ENCODE results near the gene USP5.
"Not testable (repeated sequence)": the region's sequence is repeated elsewhere in the genome, so short reads cannot be mapped to it uniquely, and the experiment has no call there.

Gene USP5

DNA sequence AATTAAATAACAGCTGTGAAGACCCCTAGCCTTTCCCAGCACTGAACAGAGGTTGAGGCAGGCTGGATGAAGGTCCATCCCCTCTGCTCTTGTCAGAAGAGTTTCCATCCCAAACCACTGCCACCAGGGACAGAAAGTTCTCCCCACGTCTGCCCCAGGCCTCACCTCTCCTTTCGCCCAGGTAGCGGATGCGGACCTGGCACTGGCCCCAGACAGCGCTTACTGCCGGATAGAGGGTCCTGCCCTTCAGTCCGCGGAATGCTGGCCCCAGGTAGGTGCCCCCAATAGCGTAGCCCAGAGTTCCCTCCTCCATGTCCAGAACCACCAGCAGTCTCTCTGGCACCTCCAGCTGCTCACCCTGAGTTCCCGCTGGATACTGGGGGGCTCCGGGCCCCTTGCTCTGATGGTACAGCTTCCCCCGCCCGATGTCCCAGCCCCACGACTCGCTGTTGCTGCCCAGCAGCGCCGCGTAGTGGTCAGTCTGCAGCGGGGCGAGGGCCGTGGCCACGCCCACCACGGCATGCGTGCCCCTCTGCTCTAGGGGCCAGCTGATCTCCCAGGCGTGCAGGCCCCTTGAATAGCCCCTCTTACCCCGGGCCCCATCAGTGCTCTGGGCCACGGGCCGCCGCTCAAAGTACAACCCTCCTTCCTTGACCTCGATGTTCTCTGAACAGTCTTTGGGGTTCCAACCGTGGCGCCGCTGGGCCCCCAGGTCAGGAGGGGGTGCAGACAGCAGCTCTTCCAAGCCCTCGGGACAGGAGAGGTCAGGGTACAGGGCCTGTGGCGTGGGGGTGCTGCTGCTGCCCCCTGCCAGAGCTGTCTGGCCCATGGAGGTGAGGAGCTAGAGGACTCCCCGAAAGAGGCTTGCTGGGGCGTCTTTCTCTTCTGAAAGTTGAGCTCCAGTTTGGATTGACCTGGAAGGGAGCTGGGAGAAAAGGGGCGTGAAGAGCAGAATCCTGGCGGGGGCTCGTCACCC is 20.4 kb downstream of the USP5 start:
- TF ChIP-seq, protein P1, sequence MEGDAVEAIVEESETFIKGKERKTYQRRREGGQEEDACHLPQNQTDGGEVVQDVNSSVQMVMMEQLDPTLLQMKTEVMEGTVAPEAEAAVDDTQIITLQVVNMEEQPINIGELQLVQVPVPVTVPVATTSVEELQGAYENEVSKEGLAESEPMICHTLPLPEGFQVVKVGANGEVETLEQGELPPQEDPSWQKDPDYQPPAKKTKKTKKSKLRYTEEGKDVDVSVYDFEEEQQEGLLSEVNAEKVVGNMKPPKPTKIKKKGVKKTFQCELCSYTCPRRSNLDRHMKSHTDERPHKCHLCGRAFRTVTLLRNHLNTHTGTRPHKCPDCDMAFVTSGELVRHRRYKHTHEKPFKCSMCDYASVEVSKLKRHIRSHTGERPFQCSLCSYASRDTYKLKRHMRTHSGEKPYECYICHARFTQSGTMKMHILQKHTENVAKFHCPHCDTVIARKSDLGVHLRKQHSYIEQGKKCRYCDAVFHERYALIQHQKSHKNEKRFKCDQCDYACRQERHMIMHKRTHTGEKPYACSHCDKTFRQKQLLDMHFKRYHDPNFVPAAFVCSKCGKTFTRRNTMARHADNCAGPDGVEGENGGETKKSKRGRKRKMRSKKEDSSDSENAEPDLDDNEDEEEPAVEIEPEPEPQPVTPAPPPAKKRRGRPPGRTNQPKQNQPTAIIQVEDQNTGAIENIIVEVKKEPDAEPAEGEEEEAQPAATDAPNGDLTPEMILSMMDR (conservative IDR thresholded peaks at IDR 0.05; ENCODE audit: low read depth, low read length), result peak; percentile 97
- H3K4me3 ChIP-seq (ENCODE audit: low read length), result peak overlapping the region; percentile 78
- no peak for DNase-seq (ENCODE audit: low read depth)

- H3K4me3 ChIP-seq (ENCODE audit: low read length), result peak within 1 kb of the TSS; percentile 78
- peak; percentile 84 for DNase-seq (ENCODE audit: low read depth)
- TF ChIP-seq, protein P1 (conservative IDR thresholded peaks at IDR 0.05; ENCODE audit: low read depth, low read length), result no peak
Measured at GRCh38 chr12:6873094-6874014, 21.4 kb downstream of the USP5 start, which contains the start of gene SPSB2. TSS of gene SPSB2 (minus strand) at chr12:6873303. CDS start at chr12:6872901, 402 bp downstream.

GRCh38 chr12:6874015-6874368 is 22.0 kb downstream of the USP5 start:
- peak overlapping the region; percentile 78 for H3K4me3 ChIP-seq (ENCODE audit: low read length)
- DNase-seq (ENCODE audit: low read depth), result not testable (repeated sequence)

GRCh38 chr12:6879824-6880223 is 27.9 kb downstream of the USP5 start:
- H3K4me3 ChIP-seq (ENCODE audit: low read length); DNase-seq (ENCODE audit: low read depth): not testable (repeated sequence)

DNA sequence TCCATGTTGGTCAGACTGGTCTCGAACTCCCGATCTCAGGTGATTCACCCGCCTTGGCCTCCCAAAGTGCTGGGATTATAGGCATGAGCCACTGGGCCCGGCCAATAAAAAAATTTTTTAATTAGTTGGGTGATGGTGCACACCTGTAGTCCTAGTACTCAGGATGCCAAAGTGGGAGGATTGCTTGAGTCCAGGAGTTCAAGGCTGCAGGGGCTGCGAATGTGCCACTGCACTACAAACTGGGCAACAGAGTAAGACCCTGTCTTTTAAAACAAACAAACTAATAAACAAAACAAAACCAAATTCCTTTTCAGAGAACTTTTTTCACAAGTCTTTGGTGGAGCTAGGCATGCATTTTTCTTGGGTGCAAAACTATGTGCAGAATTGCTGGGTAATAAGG is 31.3 kb downstream of the USP5 start:
- DNase-seq (ENCODE audit: low read depth), result no peak

DNA sequence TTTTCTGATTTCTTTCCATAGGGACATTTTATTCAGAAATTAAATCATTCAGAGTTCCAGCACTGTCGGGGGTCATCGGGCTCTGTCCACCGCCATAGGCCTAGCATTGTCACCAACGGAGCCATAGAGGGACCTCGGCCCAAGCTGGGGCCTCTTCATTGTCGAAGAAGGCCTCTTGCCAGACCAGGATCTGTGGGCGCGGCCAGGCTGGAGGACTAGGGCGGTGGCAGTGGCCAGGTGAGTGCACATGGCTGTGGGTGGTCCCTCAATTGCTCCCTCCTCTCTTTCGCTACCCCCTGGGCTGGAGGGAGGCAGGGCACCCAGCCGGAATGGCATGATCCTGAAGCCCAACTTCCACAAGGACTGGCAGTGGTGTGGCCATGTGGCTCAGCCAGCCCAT is 31.7 kb downstream of the USP5 start:
- DNase-seq (ENCODE audit: low read depth), result no peak
- TF ChIP-seq, protein P1 (conservative IDR thresholded peaks at IDR 0.05; ENCODE audit: low read depth, low read length), result no peak
- no peak overlapping the region for H3K4me3 ChIP-seq (ENCODE audit: low read length)

More for the DNA sequence above, 31.3 kb downstream of the USP5 start:
- TF ChIP-seq, protein P1 (conservative IDR thresholded peaks at IDR 0.05; ENCODE audit: low read depth, low read length), result no peak
- no peak overlapping the region for H3K4me3 ChIP-seq (ENCODE audit: low read length)

GRCh38 chr12:6884539-6884938 is 32.6 kb downstream of the USP5 start:
- TF ChIP-seq, protein P1 (conservative IDR thresholded peaks at IDR 0.05; ENCODE audit: low read depth, low read length), result no peak
- no peak overlapping the region for H3K4me3 ChIP-seq (ENCODE audit: low read length)
- no peak for DNase-seq (ENCODE audit: low read depth)

DNA sequence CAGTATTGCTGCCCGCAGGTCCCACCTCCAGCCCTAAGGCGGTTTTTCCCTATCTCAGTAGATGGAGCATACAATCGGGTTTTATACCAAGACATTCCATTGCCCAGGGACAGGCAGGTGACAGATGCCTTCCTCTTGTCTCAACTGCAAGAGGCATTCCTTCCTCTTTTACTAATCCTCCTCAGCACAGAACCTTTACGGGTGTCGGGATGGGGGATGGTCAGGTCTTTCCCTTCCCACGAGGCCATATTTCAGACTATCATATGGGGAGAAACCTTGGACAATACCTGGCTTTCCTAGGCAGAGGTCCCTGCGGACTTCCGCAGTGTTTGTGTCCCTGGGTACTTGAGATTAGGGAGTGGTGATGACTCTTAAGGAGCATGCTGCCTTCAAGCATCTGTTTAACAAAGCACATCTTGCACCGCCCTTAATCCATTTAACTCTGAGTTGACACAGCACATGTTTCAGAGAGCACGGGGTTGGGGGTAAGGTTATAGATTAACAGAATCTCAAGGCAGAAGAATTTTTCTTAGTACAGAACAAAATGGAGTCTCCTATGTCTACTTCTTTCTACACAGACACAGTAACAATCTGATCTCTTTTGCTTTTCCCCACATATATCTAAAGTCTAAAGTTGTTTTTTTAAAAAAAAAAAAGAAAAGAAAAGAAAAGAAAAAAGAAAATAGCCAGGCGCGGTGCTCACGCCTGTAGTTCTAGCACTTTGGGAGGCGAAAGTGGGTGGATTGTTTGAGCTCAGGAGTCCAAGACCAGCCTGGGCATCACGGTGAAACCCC is 34.5 kb downstream of the USP5 start:
- H3K4me3 ChIP-seq (ENCODE audit: low read length); DNase-seq (ENCODE audit: low read depth): not testable (repeated sequence)

Data from retinal pigment epithelial cell (primary cell).